ENCODE measurements around the gene VN1R2. TPM values are rescaled to one million over a fixed set of nuclear protein-coding genes. Genes with fewer than 3 reads are reported as not detected.
"Not testable (repeated sequence)": the region's sequence is repeated elsewhere in the genome, so short reads cannot be mapped to it uniquely, and the experiment has no call there.

The VN1R2 gene
- total RNA-seq, 1 donor from 2014 or later, result not detected

DNA sequence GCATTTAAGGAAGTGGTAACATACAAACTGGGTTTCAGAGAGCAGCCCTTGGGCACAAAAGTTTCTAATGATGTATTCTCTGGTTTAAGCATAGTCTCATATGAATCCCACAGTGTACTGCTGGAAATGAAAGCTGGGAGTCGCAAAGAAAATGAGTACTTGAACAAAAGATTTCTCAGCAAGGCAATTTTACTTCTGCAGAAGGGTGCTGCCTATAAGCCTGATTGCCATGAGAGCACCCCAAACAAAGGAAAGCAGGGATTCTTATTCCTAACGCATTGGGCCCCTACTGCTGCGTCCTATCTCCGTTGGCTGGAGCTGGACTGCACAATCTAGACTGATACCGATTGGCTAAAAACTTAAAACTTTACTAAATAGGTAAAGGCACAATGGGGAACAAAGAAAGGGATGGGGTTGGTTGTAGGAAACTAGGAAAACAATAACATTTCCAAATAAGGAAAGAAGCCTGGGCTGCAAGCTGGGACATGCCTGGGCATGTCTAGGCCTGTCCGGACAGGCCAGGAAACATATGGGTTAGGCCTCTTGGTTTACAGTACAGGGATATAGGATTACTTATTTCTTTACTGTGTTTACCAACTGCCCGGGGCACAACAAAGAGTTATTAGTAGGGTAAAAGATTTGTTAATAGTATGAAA, 36.8 kb downstream of the VN1R2 start:
- H3K27me3 ChIP-seq (ENCODE audit: insufficient read depth, low read length), result no peaks in the 10 kb centered on the region
- Mint-ChIP-seq H3K27me3 (ENCODE audit: low read depth, unreplicated experiment) (no peaks in the 10 kb centered on the region), H3K4me3 (ENCODE audit: unreplicated experiment) (no peak overlapping the region), H3K36me3 (ENCODE audit: low read depth, unreplicated experiment) (no peaks in the 10 kb centered on the region), H3K27ac (ENCODE audit: unreplicated experiment) (peak overlapping the region; percentile 87), H3K9me3 (ENCODE audit: unreplicated experiment) (peaks cover 46% of the 10 kb centered on the region), H3K4me1 (ENCODE audit: low read depth, unreplicated experiment) (no peaks in the 10 kb centered on the region)
- no peak for TF ChIP-seq EZH2 (IDR thresholded peaks at IDR 0.05; ENCODE audit: insufficient read depth, low read length)
- TF ChIP-seq, protein P1, sequence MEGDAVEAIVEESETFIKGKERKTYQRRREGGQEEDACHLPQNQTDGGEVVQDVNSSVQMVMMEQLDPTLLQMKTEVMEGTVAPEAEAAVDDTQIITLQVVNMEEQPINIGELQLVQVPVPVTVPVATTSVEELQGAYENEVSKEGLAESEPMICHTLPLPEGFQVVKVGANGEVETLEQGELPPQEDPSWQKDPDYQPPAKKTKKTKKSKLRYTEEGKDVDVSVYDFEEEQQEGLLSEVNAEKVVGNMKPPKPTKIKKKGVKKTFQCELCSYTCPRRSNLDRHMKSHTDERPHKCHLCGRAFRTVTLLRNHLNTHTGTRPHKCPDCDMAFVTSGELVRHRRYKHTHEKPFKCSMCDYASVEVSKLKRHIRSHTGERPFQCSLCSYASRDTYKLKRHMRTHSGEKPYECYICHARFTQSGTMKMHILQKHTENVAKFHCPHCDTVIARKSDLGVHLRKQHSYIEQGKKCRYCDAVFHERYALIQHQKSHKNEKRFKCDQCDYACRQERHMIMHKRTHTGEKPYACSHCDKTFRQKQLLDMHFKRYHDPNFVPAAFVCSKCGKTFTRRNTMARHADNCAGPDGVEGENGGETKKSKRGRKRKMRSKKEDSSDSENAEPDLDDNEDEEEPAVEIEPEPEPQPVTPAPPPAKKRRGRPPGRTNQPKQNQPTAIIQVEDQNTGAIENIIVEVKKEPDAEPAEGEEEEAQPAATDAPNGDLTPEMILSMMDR (IDR thresholded peaks at IDR 0.05; ENCODE audit: insufficient read depth, low read depth, low read length), result no peak
- no peak overlapping the region for H3K4me2 ChIP-seq (ENCODE audit: low read length)
- no peak overlapping the region for H3K4me3 ChIP-seq (ENCODE audit: insufficient read depth, low read depth, low read length)
- no peak overlapping the region for H3K27ac ChIP-seq (ENCODE audit: low read depth, low read length)
- no peaks in the 10 kb centered on the region for H3K4me1 ChIP-seq (ENCODE audit: insufficient read depth, low read length)
- peaks cover 13% of the 10 kb centered on the region for H3K9me3 ChIP-seq (ENCODE audit: insufficient read depth, low read depth, low read length)
- DNase-seq (ENCODE audit: low read depth), result peak; percentile 5
- H2AFZ ChIP-seq (ENCODE audit: low read depth, low read length), result no peak overlapping the region
- H3K36me3 ChIP-seq (ENCODE audit: insufficient read depth, low read length), result no peaks in the 10 kb centered on the region
- no peaks in the 10 kb centered on the region for H3K79me2 ChIP-seq (ENCODE audit: insufficient read depth, low read length)
- H3K9ac ChIP-seq (ENCODE audit: low read length), result no peak overlapping the region
- FAIRE-seq, result no peak
- no peaks in the 10 kb centered on the region for H4K20me1 ChIP-seq (ENCODE audit: insufficient read depth, low read length)

DNA sequence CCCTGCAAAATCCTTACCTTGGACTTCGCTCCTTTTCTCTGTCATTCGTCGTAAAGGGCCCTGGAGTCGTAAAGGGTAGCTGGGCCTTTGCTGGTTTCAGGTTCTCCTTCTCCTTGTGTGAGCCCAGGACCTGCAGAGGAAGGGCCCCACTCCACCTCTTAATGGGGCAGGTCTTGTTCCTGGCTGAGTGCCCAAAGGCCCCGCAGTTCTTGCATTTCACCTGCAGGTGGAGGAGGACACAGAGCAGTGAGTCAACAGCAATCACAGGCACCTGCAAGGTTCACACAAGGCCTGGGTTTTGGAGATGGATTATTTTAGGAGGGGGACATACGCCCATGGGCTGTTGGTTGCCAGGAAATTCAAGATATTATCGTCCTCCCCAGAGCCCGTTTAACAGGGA, 43.2 kb downstream of the VN1R2 start:
- H3K27me3 Mint-ChIP-seq (ENCODE audit: low read depth, unreplicated experiment); H3K4me3 Mint-ChIP-seq (ENCODE audit: unreplicated experiment); H2AFZ ChIP-seq (ENCODE audit: low read depth, low read length); H4K20me1 ChIP-seq (ENCODE audit: insufficient read depth, low read length); FAIRE-seq; H3K27ac Mint-ChIP-seq (ENCODE audit: unreplicated experiment); H3K79me2 ChIP-seq (ENCODE audit: insufficient read depth, low read length); H3K27ac ChIP-seq (ENCODE audit: low read depth, low read length); H3K9ac ChIP-seq (ENCODE audit: low read length); H3K9me3 ChIP-seq (ENCODE audit: insufficient read depth, low read depth, low read length); H3K36me3 ChIP-seq (ENCODE audit: insufficient read depth, low read length); DNase-seq (ENCODE audit: low read depth); H3K4me1 ChIP-seq (ENCODE audit: insufficient read depth, low read length); H3K4me3 ChIP-seq (ENCODE audit: insufficient read depth, low read depth, low read length); H3K27me3 ChIP-seq (ENCODE audit: insufficient read depth, low read length); H3K4me1 Mint-ChIP-seq (ENCODE audit: low read depth, unreplicated experiment); H3K36me3 Mint-ChIP-seq (ENCODE audit: low read depth, unreplicated experiment); H3K4me2 ChIP-seq (ENCODE audit: low read length): not testable (repeated sequence)
- H3K9me3 Mint-ChIP-seq (ENCODE audit: unreplicated experiment), result peaks cover 16% of the 10 kb centered on the region

DNA sequence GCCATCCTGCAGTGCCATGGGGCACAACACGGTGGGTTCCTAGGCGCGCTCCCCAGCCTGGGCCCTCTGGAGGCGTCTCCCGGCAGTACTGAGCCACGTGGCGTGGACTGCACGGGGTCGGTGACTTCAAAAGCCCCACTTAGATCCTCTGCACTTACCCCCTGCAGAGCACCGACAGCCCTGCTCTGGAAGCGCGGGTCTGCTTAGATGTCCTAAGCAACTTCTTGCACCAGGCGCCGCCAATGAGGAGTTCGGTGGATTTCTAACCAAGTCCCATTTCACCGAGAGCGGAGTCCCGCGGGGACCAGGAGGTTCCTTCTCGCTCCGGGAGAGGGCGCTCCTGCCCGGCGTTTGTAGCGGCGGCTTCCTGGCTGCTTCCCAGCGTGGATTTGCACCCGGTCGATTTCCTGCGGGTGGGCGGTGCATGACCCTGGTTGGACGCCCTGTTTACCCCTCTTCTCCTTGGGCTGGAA, 50.3 kb downstream of the VN1R2 start:
- H3K27me3 Mint-ChIP-seq (ENCODE audit: low read depth, unreplicated experiment), result peaks cover 26% of the 10 kb centered on the region
- H3K36me3 Mint-ChIP-seq (ENCODE audit: low read depth, unreplicated experiment), result peaks cover 2% of the 10 kb centered on the region
- Histone ChIP-seq H3K4me3 (ENCODE audit: insufficient read depth, low read depth, low read length) (no peak overlapping the region), H3K79me2 (ENCODE audit: insufficient read depth, low read length) (no peaks in the 10 kb centered on the region), H4K20me1 (ENCODE audit: insufficient read depth, low read length) (no peaks in the 10 kb centered on the region), H3K27me3 (ENCODE audit: insufficient read depth, low read length) (no peaks in the 10 kb centered on the region), H3K4me2 (ENCODE audit: low read length) (no peak overlapping the region), H3K9me3 (ENCODE audit: insufficient read depth, low read depth, low read length) (peaks cover 13% of the 10 kb centered on the region), H3K27ac (ENCODE audit: low read depth, low read length) (no peak overlapping the region), H3K36me3 (ENCODE audit: insufficient read depth, low read length) (no peaks in the 10 kb centered on the region), H3K4me1 (ENCODE audit: insufficient read depth, low read length) (no peaks in the 10 kb centered on the region), H2AFZ (ENCODE audit: low read depth, low read length) (no peak overlapping the region), H3K9ac (ENCODE audit: low read length) (no peak overlapping the region)
- TF ChIP-seq, protein P1 (IDR thresholded peaks at IDR 0.05; ENCODE audit: insufficient read depth, low read depth, low read length), result no peak
- TF ChIP-seq EZH2 (IDR thresholded peaks at IDR 0.05; ENCODE audit: insufficient read depth, low read length), result no peak
- no peaks in the 10 kb centered on the region for H3K4me1 Mint-ChIP-seq (ENCODE audit: low read depth, unreplicated experiment)
- DNase-seq (ENCODE audit: low read depth), result no peak
- H3K9me3 Mint-ChIP-seq (ENCODE audit: unreplicated experiment), result peaks cover 14% of the 10 kb centered on the region
- H3K27ac Mint-ChIP-seq (ENCODE audit: unreplicated experiment), result no peak overlapping the region
- no peak for FAIRE-seq
- no peak overlapping the region for H3K4me3 Mint-ChIP-seq (ENCODE audit: unreplicated experiment)

Other genes with a start within 250 kb of the VN1R2 start
- not detected in 2 replicates for gene ERVV-1, start 244.4 kb upstream of the VN1R2 start, total RNA-seq
- gene ERVV-2, start 213.6 kb upstream of the VN1R2 start, total RNA-seq, result 0.17 TPM in 1 of 2 replicates, not detected in the other
- gene ZNF160, start 154.9 kb upstream of the VN1R2 start, total RNA-seq, result 30.2 and 31.3 TPM in 2 replicates
- 8.7 TPM in 2 replicates for gene ZNF415, start 125.4 kb upstream of the VN1R2 start, total RNA-seq
- 10.1 and 10.6 TPM in 2 replicates for gene ZNF347, start 99.2 kb upstream of the VN1R2 start, total RNA-seq
- gene ZNF665, start 64.9 kb upstream of the VN1R2 start, total RNA-seq, result 3.4 and 4.4 TPM in 2 replicates
- 28.6 and 29.6 TPM in 2 replicates for gene ZNF677, start 3.4 kb upstream of the VN1R2 start, total RNA-seq
- gene VN1R4, start 9.4 kb downstream of the VN1R2 start, total RNA-seq, result not detected in 2 replicates
- 5.3 and 6.3 TPM in 2 replicates for gene ZNF845, start 75.5 kb downstream of the VN1R2 start, total RNA-seq
- 5.4 and 7.1 TPM in 2 replicates for gene ZNF525, start 107.4 kb downstream of the VN1R2 start, total RNA-seq
- gene ZNF765, start 136.9 kb downstream of the VN1R2 start, total RNA-seq, result 7.5 and 8.9 TPM in 2 replicates
- 10.3 and 11.3 TPM in 2 replicates for gene ZNF761, start 173.7 kb downstream of the VN1R2 start, total RNA-seq
- gene ZNF813, start 209.4 kb downstream of the VN1R2 start, total RNA-seq, result 3.7 and 4.1 TPM in 2 replicates

All from astrocyte (in vitro differentiated cells and primary cell).